Naive thymus-derived CD8-positive, alpha-beta T cell (primary cell): ENCODE measurements around the gene RETREG1. TPM values are rescaled to one million over a fixed set of nuclear protein-coding genes. Genes with fewer than 3 reads are reported as not detected.

Experiments used
- ATAC-seq, 2 donors: fragments of 150-1000 bp; cut with Tn5 transposase in 1 of 2; sonication (Bioruptor Pico), chemical (Tn5 transposase) in 1 of 2; 1 replicate in 1 of 2; 2 replicates in 1 of 2; pipeline ENCODE4 v1.10.0; 2021; ENCODE audit warnings: mild to moderate bottlenecking in 2 of 2, moderate library complexity in 2 of 2
- POLR2A ChIA-PET: fragments of 350-600 bp; sonication (Branson Sonifier 250); formaldehyde crosslinking; loops from one replicate; lab custom pipeline; 2021; ENCODE audit warnings: antibody characterized with exemption; lab: Charles Lee
- DNase-seq, 10 donors: peaks; one replicate each; pipeline versions ENCODE4 v3.0.0 to v3.0.0-alpha.2; 2020 to 2022
- H3K27ac Mint-ChIP-seq, 10 donors: one replicate each; pipeline ENCODE4 v1.8.0; 2020 to 2022; ENCODE audit warnings: mild to moderate bottlenecking in 10 of 10, mixed read lengths in 10 of 10, moderate library complexity in 4 of 10, inconsistent platforms in 1 of 10
- H3K27me3 Mint-ChIP-seq, 5 donors: one replicate each; pipeline ENCODE4 v1.8.0; 2021 to 2022; ENCODE audit warnings: mixed read lengths in 5 of 5
- H3K36me3 Mint-ChIP-seq, 3 donors: one replicate each; pipeline ENCODE4 v1.8.0; 2020 to 2022; ENCODE audit warnings: mixed read lengths in 3 of 3, mild to moderate bottlenecking in 2 of 3, inconsistent platforms in 1 of 3
- H3K4me1 Mint-ChIP-seq, 4 donors: one replicate each; pipeline ENCODE4 v1.8.0; 2021 to 2022; ENCODE audit warnings: mixed read lengths in 4 of 4
- H3K4me3 Mint-ChIP-seq, 10 donors: one replicate each; pipeline ENCODE4 v1.8.0; 2020 to 2022; ENCODE audit warnings: mild to moderate bottlenecking in 10 of 10, mixed read lengths in 10 of 10, moderate library complexity in 6 of 10, inconsistent platforms in 1 of 10
- H3K9me3 Mint-ChIP-seq, 9 donors: one replicate each; pipeline ENCODE4 v1.8.0; 2020 to 2022; ENCODE audit warnings: mixed read lengths in 9 of 9, mild to moderate bottlenecking in 3 of 9, inconsistent platforms in 1 of 9, moderate library complexity in 1 of 9
- polyA plus RNA-seq, 3 donors: library from polyadenylated mRNA; unstranded; fragments of 300-500 nt; fragmentation: Illumina TruSeq; gene quantifications; one replicate each; pipeline ENCODE4 v1.2.3, GENCODE V29; 2021
- total RNA-seq, 8 experiments: library from RNA in 2 of 8; stranded (reverse) in 2 of 8; gene quantifications; one replicate each; pipeline ENCODE4 v1.2.3 and lab custom pipeline; 2021 to 2026

RETREG1 gene
- total and polyA plus RNA-seq, 5 experiments from 2014 or later: 69.9 to 129 (median 78.7) TPM

- Mint-ChIP-seq H3K4me1 (peaks cover 23 to 64% (median 44%) of the 10 kb centered on the region in 4 donors), H3K27ac (peak overlapping the region in 3 of 10 donors; percentile 4 to 41 (median 20)), H3K27me3 (no peaks in the 10 kb centered on the region), H3K36me3 (peaks cover 0 to 19% (median 7%) of the 10 kb centered on the region in 3 donors), H3K4me3 (no peak overlapping the region), H3K9me3 (no peaks in the 10 kb centered on the region)
- ATAC-seq (no peak), DNase-seq (no peak)
- POLR2A ChIA-PET: interaction anchor here (0.7 kb wide), 1 partner anchor 39 kb away, joined by 3 read pairs; the partner anchor contains the start of gene RETREG1
These were observed 39.1 kb downstream of the RETREG1 start for GRCh38 chr5:16577677-16578076.

DNA sequence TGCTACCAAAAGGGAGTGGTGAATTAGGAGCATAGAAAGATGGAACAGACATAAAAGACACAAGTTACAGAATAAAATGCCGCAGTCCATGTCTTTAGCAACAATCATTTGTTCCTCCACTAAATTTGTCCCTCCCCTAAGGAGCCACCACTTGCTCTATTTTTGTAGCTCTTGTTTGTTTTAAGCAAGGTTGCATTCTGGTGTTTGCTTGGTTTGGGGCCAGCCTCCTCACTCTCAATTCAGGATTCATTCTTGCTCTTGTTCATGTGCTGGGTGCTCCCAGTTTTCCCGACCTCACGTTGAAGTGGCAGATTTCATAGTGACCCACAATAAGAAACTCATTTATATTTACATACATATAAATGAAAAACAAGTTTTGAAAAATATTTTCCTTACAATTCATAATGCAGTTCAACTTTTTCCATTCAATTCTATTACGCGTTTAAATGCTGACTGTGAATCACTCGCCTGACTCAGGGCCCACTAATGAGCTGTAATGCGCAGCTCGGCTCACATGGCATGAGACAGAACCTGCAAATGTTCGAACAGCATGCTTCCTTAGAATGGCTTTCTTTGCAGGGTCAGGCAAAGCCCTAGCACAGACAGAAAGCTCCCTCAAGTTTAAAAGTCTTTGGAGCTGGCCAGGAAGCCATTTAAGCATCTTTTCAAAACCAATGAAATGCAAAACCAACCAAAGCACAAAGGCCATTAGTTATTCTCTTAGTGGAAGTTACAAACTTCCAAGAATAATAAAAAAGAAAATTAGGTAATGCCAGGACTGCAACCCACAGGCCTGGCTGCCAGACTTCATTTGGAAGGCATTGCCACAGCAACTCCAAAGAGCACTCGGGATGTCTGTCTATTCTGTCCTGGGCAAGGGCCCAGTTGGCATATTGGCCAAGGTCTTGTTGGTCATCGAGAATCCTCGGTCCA lies 41.7 kb downstream of the RETREG1 start:
- Mint-ChIP-seq H3K4me1 (peaks cover 24 to 54% (median 30%) of the 10 kb centered on the region in 4 donors), H3K9me3 (no peaks in the 10 kb centered on the region), H3K4me3 (no peak overlapping the region), H3K36me3 (peaks cover 4 to 33% (median 17%) of the 10 kb centered on the region in 3 donors), H3K27me3 (no peaks in the 10 kb centered on the region), H3K27ac (peak overlapping the region in 5 of 10 donors; percentile 11 to 79 (median 49))
- DNase-seq (no peak), ATAC-seq (no peak)
- POLR2A ChIA-PET: interaction anchor here (0.8 kb wide), 1 partner anchor 50 kb away, joined by 3 read pairs; no protein-coding TSS in a partner anchor

GRCh38 chr5:16573401-16573800 lies 43.4 kb downstream of the RETREG1 start:
- Mint-ChIP-seq H3K4me1 (peaks cover 20 to 41% (median 24%) of the 10 kb centered on the region in 4 donors), H3K27me3 (no peaks in the 10 kb centered on the region), H3K36me3 (peaks cover 4 to 43% (median 19%) of the 10 kb centered on the region in 3 donors), H3K4me3 (no peak overlapping the region), H3K27ac (peak overlapping the region in 5 of 10 donors; percentile 22 to 58 (median 48)), H3K9me3 (no peaks in the 10 kb centered on the region)
- DNase-seq (no peak), ATAC-seq (no peak)
- POLR2A ChIA-PET: no interaction called here

DNA sequence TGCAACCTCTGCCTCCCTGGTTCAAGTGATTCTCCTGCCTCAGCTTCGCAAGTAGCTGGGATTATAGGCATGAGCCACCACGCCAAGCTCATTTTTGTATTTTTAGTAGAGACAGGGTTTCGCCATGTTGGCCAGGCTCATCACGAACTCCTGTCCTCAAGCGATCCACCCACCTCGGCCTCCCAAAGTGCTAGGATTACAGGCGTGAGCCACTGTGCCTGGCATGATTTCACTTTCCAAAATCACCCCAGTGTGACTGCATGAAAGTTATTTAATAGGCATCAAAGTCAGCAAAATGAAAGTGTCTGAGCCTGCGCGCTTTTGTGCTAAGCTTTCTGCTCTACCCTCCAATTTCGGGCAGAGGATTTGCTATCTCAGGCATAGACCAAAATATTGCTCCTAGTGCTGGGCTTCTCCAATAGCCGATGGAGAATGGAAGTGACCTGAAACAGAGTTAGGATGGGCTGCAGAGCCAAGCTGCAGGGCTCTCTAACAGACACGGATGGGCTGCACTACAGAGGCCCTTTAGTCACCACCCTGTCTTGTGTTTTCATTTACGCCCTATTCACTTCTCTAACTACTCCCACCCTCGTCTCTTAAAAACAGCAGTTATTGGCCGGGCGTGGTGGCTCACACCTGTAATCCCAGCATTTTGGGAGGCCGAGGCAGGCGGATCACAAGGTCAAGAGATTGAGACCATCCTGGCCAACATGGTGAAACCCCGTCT lies 44.3 kb downstream of the RETREG1 start:
- DNase-seq: no peak
- Mint-ChIP-seq H3K4me3 (no peak overlapping the region), H3K36me3 (peaks cover 4 to 45% (median 21%) of the 10 kb centered on the region in 3 donors), H3K9me3 (no peaks in the 10 kb centered on the region), H3K27ac (peak overlapping the region in 1 of 10 donors; percentile 12), H3K27me3 (no peaks in the 10 kb centered on the region), H3K4me1 (peaks cover 21 to 42% (median 25%) of the 10 kb centered on the region in 4 donors)
- POLR2A ChIA-PET: no interaction called here
- ATAC-seq: no peak

GRCh38 chr5:16571016-16571415 lies 45.8 kb downstream of the RETREG1 start:
- DNase-seq (no peak), ATAC-seq (no peak)
- no peaks in the 10 kb centered on the region for H3K27me3 Mint-ChIP-seq
- no peak overlapping the region for H3K4me3 Mint-ChIP-seq
- H3K27ac Mint-ChIP-seq: peak overlapping the region in 1 of 10 donors; percentile 79
- H3K4me1 Mint-ChIP-seq: peaks cover 30 to 54% (median 34%) of the 10 kb centered on the region in 4 donors
- no peaks in the 10 kb centered on the region for H3K9me3 Mint-ChIP-seq
- peaks cover 4 to 54% (median 31%) of the 10 kb centered on the region in 3 donors for H3K36me3 Mint-ChIP-seq
- POLR2A ChIA-PET: interaction anchor here (0.7 kb wide), 1 partner anchor 46 kb away, joined by 3 read pairs; the partner anchor contains the start of gene RETREG1

DNA sequence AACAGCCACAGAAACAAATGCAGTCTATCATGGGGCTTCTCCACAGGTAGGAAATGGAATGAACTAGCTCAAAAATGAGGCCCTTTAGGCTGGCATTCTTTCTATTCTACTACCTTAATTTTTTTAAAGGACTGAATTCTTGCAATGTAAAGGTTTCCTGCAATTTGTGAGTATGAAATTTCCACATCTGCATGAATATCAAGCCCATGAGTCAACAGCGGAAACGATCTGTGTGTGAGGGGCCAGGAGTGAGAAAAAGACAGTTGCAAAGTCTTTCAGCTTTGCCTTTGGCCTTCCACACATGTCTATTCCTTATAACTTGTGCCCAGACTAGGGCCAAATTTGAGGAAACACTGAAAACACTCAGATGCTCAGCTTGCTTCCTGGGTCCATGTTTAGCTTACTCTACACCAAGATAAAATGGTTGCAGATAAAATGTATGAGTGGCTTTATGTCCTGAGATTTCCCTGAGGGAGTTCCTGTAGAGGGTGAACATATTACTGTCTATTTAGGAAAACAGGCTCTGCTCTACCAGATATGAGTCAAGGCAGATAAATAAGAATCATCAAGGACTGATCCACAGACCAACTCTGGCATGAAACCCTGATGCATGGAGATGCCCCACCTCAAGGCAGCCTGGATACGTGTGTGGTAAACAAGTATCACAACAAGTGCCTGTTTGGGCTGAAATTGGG lies 46.5 kb downstream of the RETREG1 start:
- peaks cover 28 to 59% (median 37%) of the 10 kb centered on the region in 4 donors for H3K4me1 Mint-ChIP-seq
- POLR2A ChIA-PET: interaction anchor here (1.0 kb wide), 1 partner anchor 16 kb away, joined by 3 read pairs; no protein-coding TSS in a partner anchor
- no peak overlapping the region for H3K4me3 Mint-ChIP-seq
- ATAC-seq: no peak
- H3K27ac Mint-ChIP-seq: peak overlapping the region in 3 of 10 donors; percentile 79 to 88 (median 84)
- H3K9me3 Mint-ChIP-seq: no peaks in the 10 kb centered on the region
- no peaks in the 10 kb centered on the region for H3K27me3 Mint-ChIP-seq
- peaks cover 4 to 61% (median 29%) of the 10 kb centered on the region in 3 donors for H3K36me3 Mint-ChIP-seq
- DNase-seq: no peak

DNA sequence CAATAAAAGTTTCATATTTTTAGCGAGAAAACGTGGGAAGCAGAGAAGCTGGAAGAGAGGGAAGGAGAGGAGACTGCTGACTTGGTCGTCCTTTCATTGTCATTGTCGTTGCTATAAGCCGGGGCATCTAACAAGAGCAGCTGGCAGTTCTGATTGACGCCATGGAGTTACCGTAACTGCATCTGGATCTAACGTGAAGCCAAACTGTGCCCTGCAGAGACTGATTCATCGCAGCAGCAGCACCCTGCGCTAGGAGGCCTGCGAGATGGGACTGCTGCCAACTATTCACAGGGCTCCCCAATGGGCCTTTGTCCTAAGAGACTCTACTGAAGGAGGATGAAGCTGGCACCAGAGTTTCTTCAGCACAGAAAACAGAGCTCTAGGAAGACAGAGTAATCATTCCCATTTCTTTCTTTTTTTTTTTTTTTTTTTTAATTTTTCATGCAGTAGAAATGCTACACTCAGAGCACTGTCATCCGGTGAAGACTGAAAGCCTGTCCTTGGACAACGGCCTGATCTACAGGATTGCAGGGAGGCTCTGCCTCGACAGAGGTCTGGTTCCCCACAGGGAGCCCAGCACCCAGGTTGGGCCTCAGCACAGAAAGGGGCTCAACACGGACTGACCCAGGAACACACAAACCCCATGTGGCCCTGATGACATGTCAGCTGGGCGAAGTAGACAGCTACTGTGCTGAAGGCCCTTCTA lies 47.8 kb downstream of the RETREG1 start:
- DNase-seq: no peak
- POLR2A ChIA-PET: interaction anchor here (1.0 kb wide), 1 partner anchor 17 kb away, joined by 3 read pairs; no protein-coding TSS in a partner anchor
- no peak overlapping the region for H3K4me3 Mint-ChIP-seq
- H3K27ac Mint-ChIP-seq: peak overlapping the region in 4 of 10 donors; percentile 1 to 69 (median 22)
- no peaks in the 10 kb centered on the region for H3K9me3 Mint-ChIP-seq
- H3K36me3 Mint-ChIP-seq: peaks cover 4 to 74% (median 29%) of the 10 kb centered on the region in 3 donors
- no peak for ATAC-seq
- peaks cover 17 to 61% (median 35%) of the 10 kb centered on the region in 4 donors for H3K4me1 Mint-ChIP-seq
- H3K27me3 Mint-ChIP-seq: no peaks in the 10 kb centered on the region

DNA sequence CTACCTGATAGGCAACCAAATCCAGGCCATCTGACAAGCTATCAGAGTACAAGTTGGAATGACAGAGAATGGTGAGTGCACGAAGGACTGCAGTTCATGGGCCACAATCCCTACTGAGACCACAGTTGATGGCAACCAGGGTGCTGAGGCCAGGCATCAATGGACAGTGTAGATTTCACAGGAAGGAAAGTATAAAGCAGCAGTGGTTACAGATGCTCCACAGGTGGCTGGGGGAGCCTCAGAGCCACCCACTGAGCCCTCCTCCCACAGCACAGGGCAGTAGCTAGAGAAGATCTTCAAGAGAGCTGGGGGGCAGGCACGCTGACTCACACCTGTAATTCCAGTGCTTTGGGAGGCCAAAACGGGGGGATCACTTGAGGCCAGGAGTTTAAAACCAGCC lies 49.4 kb downstream of the RETREG1 start:
- no peak for ATAC-seq
- POLR2A ChIA-PET: interaction anchor here (0.7 kb wide), 1 partner anchor 47 kb away, joined by 3 read pairs; no protein-coding TSS in a partner anchor
- H3K4me3 Mint-ChIP-seq: no peak overlapping the region
- no peaks in the 10 kb centered on the region for H3K27me3 Mint-ChIP-seq
- peak overlapping the region in 7 of 10 donors; percentile 12 to 69 (median 48) for H3K27ac Mint-ChIP-seq
- peaks cover 4 to 81% (median 32%) of the 10 kb centered on the region in 3 donors for H3K36me3 Mint-ChIP-seq
- no peaks in the 10 kb centered on the region for H3K9me3 Mint-ChIP-seq
- no peak for DNase-seq
- peaks cover 13 to 57% (median 33%) of the 10 kb centered on the region in 4 donors for H3K4me1 Mint-ChIP-seq

- Mint-ChIP-seq H3K27me3 (no peaks in the 10 kb centered on the region), H3K27ac (peak overlapping the region in 3 of 10 donors; percentile 59 to 92 (median 70)), H3K9me3 (no peaks in the 10 kb centered on the region), H3K4me1 (peaks cover 13 to 52% (median 34%) of the 10 kb centered on the region in 4 donors), H3K36me3 (peaks cover 0 to 87% (median 32%) of the 10 kb centered on the region in 3 donors), H3K4me3 (no peak overlapping the region)
- DNase-seq: no peak
- POLR2A ChIA-PET: no interaction called here
- ATAC-seq: no peak
These were observed 51.7 kb downstream of the RETREG1 start for GRCh38 chr5:16565118-16565517.

- H3K27me3 Mint-ChIP-seq: no peaks in the 10 kb centered on the region
- H3K4me1 Mint-ChIP-seq: peaks cover 16 to 52% (median 33%) of the 10 kb centered on the region in 4 donors
- no peaks in the 10 kb centered on the region for H3K9me3 Mint-ChIP-seq
- no peak for ATAC-seq
- POLR2A ChIA-PET: no interaction called here
- peaks cover 0 to 82% (median 32%) of the 10 kb centered on the region in 3 donors for H3K36me3 Mint-ChIP-seq
- H3K27ac Mint-ChIP-seq: peak overlapping the region in 3 of 10 donors; percentile 43 to 92 (median 58)
- DNase-seq: no peak
- no peak overlapping the region for H3K4me3 Mint-ChIP-seq
These were observed 52.4 kb downstream of the RETREG1 start for GRCh38 chr5:16564248-16564867.

DNA sequence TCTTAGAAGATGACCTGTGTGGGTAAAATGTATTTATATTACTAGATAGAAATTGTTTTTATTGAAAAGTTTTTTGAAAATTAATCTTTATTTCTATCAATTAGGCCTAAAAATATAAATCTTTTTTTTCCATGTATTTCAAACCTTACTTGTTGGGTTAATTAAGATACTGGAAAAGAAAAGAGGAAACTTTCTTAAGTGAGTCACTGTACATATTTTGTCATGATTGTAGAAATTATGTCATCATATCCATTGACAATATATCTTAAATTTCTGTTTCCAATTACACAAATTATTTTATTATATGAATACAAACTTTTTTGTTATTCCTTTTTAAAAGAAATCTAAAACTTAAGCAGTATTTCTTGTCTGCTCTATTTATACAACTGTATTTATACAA lies 53.1 kb downstream of the RETREG1 start:
- no peak for ATAC-seq
- Mint-ChIP-seq H3K9me3 (no peaks in the 10 kb centered on the region), H3K4me3 (no peak overlapping the region), H3K4me1 (peaks cover 16 to 51% (median 33%) of the 10 kb centered on the region in 4 donors), H3K27me3 (no peaks in the 10 kb centered on the region), H3K27ac (no peak overlapping the region), H3K36me3 (peaks cover 0 to 77% (median 31%) of the 10 kb centered on the region in 3 donors)
- DNase-seq: no peak
- POLR2A ChIA-PET: no interaction called here
